DOHH2 (cell line): ENCODE data around the gene ZNF804B.

Source experiments
- H3F3A ChIP-seq: fragments of 200-600 bp; sonication (generic), shearing (Covaris generic); 2 replicates; pipeline ENCODE4 v1.6.0; 2016; ENCODE audit warnings: antibody characterized with exemption, mild to moderate bottlenecking; ENCODE audit not compliant: control insufficient read depth, insufficient read depth
- H3K27ac ChIP-seq: fragments of 200-600 bp; sonication (generic); 2 replicates; pipeline ENCODE4 v1.5.1; 2014; ENCODE audit warnings: low read depth, mild to moderate bottlenecking, low read length, moderate library complexity
- H3K27me3 ChIP-seq: fragments of 200-600 bp; sonication (generic); 2 replicates; pipeline ENCODE4 v1.6.1; 2014; ENCODE audit warnings: mild to moderate bottlenecking, low read length, mixed read lengths; ENCODE audit not compliant: control insufficient read depth
- H3K36me3 ChIP-seq: fragments of 200-600 bp; sonication (generic); 2 replicates; pipeline ENCODE4 v1.6.1; 2014; ENCODE audit warnings: mild to moderate bottlenecking, low read length, moderate library complexity, mixed read lengths; ENCODE audit not compliant: control insufficient read depth
- H3K4me1 ChIP-seq: fragments of 200-600 bp; sonication (generic); 2 replicates; pipeline ENCODE4 v1.6.1; 2014; ENCODE audit warnings: mild to moderate bottlenecking, low read length, mixed read lengths; ENCODE audit not compliant: control insufficient read depth
- H3K4me2 ChIP-seq: fragments of 200-600 bp; sonication (generic); 2 replicates; pipeline ENCODE4 v1.6.0; 2014; ENCODE audit warnings: mild to moderate bottlenecking, low read length, moderate library complexity
- H3K4me3 ChIP-seq: fragments of 200-600 bp; sonication (generic); 2 replicates; pipeline ENCODE4 v1.5.1; 2014; ENCODE audit warnings: mild to moderate bottlenecking, low read length, mixed read lengths
- H3K79me2 ChIP-seq: fragments of 200-600 bp; sonication (generic); 2 replicates; pipeline ENCODE4 v1.6.1; 2014; ENCODE audit warnings: mild to moderate bottlenecking, low read length, mixed read lengths; ENCODE audit not compliant: control insufficient read depth
- H3K9me2 ChIP-seq: fragments of 200-600 bp; sonication (generic); replicated peaks from 2 replicates; pipeline ENCODE4 v1.6.1; 2014; ENCODE audit warnings: mild to moderate bottlenecking, low read length, mixed read lengths; ENCODE audit not compliant: control insufficient read depth
- H3K9me3 ChIP-seq: fragments of 200-600 bp; sonication (generic); 2 replicates; pipeline ENCODE4 v1.6.1; 2014; ENCODE audit warnings: antibody characterized with exemption, low read length, mixed read lengths; ENCODE audit not compliant: control insufficient read depth, insufficient read depth
- H4K20me1 ChIP-seq: fragments of 200-600 bp; sonication (generic); 2 replicates; pipeline ENCODE4 v1.6.0; 2014; ENCODE audit warnings: low read depth, mild to moderate bottlenecking, antibody characterized with exemption, low read length, moderate library complexity; ENCODE audit not compliant: control insufficient read depth, insufficient read depth
- CTCF ChIP-seq: fragments of 200-600 bp; sonication (generic); IDR thresholded peaks from one replicate; pipeline ENCODE4 v1.5.1; 2014; ENCODE audit warnings: antibody characterized with exemption, mild to moderate bottlenecking, low read depth, low read length; ENCODE audit not compliant: poor library complexity, severe bottlenecking
- EZH2phosphoT487 ChIP-seq: fragments of 200-600 bp; sonication (generic); IDR thresholded peaks from 2 replicates; pipeline ENCODE4 v1.6.1; 2017; ENCODE audit warnings: borderline replicate concordance, mild to moderate bottlenecking, antibody characterized with exemption, low read length, moderate library complexity, mixed read lengths

The ZNF804B gene

GRCh38 chr7:89001306-89001705 is 241.8 kb downstream of the ZNF804B start:
- Histone ChIP-seq H3K27ac (no peak overlapping the region), H3K27me3 (no peaks in the 10 kb centered on the region), H3K36me3 (no peaks in the 10 kb centered on the region), H3K4me3 (no peak overlapping the region), H3K79me2 (no peaks in the 10 kb centered on the region), H3F3A (no peaks in the 10 kb centered on the region), H3K9me2 (no peaks in the 10 kb centered on the region), H3K4me2 (no peak overlapping the region), H3K4me1 (no peaks in the 10 kb centered on the region), H3K9me3 (no peaks in the 10 kb centered on the region), H4K20me1 (no peaks in the 10 kb centered on the region)
- no peak for TF ChIP-seq CTCF
- no peak for TF ChIP-seq EZH2phosphoT487

DNA sequence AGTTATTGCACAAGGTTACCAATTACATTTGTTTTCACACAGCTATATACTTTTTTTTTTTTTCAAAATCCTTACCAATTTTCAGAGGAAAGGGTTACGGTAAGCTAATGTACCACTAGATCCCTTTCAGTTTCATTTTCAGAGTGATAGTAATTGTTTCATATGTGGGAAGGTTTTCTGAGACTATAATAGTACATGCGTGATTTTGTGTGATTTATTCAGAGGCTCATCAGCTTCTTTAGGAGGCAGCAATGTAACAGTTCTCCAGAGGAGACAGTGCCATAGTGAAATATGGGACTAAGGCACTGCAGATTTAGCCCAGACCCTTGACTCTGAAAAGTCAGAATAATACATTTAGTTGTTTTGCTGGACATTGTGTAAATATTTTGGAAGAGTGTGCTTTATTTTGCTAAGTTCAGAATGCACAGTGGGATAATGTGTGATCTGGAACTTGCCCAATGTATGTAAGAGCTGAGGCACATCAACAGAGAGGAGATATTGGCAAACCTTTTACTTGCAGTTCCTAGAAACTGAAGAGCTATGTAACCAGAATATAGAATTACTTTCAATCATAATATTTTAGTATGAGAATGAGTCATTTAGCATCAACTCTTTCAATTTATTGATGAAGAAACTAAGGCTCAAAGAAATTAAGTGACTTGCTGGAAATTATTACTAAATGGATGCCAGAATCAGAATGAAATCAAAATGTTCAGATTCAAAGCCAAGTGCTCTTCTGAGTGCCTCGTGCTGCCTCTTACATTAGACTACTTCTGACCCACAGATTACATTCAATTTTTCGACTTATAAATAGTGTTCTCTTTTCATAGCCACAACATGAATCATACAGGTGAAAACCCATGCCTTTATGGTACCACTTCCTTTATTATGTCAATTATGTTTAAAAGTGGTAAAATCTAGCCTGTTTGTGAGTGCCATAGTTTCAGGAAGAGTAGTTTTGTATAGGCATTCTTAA is 243.8 kb downstream of the ZNF804B start:
- Histone ChIP-seq H3F3A (no peaks in the 10 kb centered on the region), H3K4me2 (no peak overlapping the region), H3K27ac (no peak overlapping the region), H3K27me3 (no peaks in the 10 kb centered on the region), H4K20me1 (no peaks in the 10 kb centered on the region), H3K9me2 (no peaks in the 10 kb centered on the region), H3K4me1 (no peaks in the 10 kb centered on the region), H3K36me3 (no peaks in the 10 kb centered on the region), H3K79me2 (no peaks in the 10 kb centered on the region), H3K4me3 (no peak overlapping the region), H3K9me3 (no peaks in the 10 kb centered on the region)
- TF ChIP-seq EZH2phosphoT487 (no peak), CTCF (no peak)

- no peaks in the 10 kb centered on the region for H3F3A ChIP-seq
- H3K4me3 ChIP-seq: no peak overlapping the region
- H3K27me3 ChIP-seq: no peaks in the 10 kb centered on the region
- H3K4me1 ChIP-seq: no peaks in the 10 kb centered on the region
- H3K36me3 ChIP-seq: no peaks in the 10 kb centered on the region
- H3K9me2 ChIP-seq: no peaks in the 10 kb centered on the region
- no peaks in the 10 kb centered on the region for H3K9me3 ChIP-seq
- H4K20me1 ChIP-seq: no peaks in the 10 kb centered on the region
- H3K27ac ChIP-seq: no peak overlapping the region
- H3K4me2 ChIP-seq: no peak overlapping the region
- H3K79me2 ChIP-seq: no peaks in the 10 kb centered on the region
- TF ChIP-seq EZH2phosphoT487 (no peak), CTCF (no peak)
Observed at GRCh38 chr7:89012016-89012415, 252.5 kb downstream of the ZNF804B start.
